Heart left ventricle (tissue), 13 donors: ENCODE results near the gene WDR76.

ENCODE experiments used
- POLR2A ChIP-seq, 2 donors: fragments of 450-650 bp; IDR thresholded peaks; one replicate each; pipeline ENCODE4 v1.6.1; 2017; ENCODE audit warnings: antibody characterized with exemption in 2 of 2, mild to moderate bottlenecking in 2 of 2, moderate library complexity in 2 of 2
- TF ChIP-seq, protein P1 (sequence below), 12 donors: fragments of 200-600 bp; sonication (generic) in 4 of 12; IDR thresholded peaks; one replicate each; pipeline versions ENCODE4 v1.5.0 to v1.8.0; 2018 to 2022; ENCODE audit warnings: antibody characterized with exemption in 12 of 12, mild to moderate bottlenecking in 5 of 12
- donor health status: ischemic (EF 13 %, LVEDD 7.1; RV severe dilation, severe dysfunction).
- donor health status: DM: no; HTN: yes; CAD: no.
- donor health status: DM: no; HTN: no; CAD: no.
- donor health status: ischemic (EF 25% LVEDD 6.9; RV normal size, moderate dysfunction).
- donor health status: ischemic (EF 25% LVEDD 5.7; RV mildly dilated, moderate dysfunction).
- donor health status: ischemic (EF 35%, LVEDD 5.7; RV mildly dilated, moderate dysfunction).
- donor health status: nonischemic (EF 11% LVEDD 7.7; RV severe dilation, severe dysfunction).
- donor health status: DM: yes; HTN: yes; CAD: no.
- donor health status: PGD.
- donor health status: ischemic (EF 29% LVEDD 5.4; RV normal size, mild dysfunction).
- donor health status: nonischemic (EF 23%, LVEDD 6.1; RV moderate dilation, normal function).

DNA sequence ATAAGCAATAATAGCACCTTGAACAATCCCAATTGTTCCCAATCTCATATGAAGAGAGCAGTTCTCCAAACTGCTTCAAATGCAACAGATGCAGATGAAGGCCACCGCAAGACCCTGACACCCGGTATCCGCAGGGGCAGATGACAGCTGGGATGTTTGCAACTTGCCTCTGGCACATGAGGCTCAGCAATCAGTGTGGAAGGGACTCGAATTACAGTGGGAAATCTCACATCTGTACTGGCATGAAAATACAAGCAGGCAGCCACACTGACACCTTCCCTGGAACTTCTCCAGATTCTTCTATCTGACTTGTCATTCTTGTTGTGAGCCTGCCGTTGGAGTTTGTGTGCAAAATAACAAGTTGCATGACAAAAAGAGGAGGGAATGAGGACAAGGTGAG is 68.8 kb downstream of the WDR76 start:
- TF ChIP-seq POLR2A (IDR thresholded peaks at IDR 0.05), result no peak
- TF ChIP-seq, protein P1, sequence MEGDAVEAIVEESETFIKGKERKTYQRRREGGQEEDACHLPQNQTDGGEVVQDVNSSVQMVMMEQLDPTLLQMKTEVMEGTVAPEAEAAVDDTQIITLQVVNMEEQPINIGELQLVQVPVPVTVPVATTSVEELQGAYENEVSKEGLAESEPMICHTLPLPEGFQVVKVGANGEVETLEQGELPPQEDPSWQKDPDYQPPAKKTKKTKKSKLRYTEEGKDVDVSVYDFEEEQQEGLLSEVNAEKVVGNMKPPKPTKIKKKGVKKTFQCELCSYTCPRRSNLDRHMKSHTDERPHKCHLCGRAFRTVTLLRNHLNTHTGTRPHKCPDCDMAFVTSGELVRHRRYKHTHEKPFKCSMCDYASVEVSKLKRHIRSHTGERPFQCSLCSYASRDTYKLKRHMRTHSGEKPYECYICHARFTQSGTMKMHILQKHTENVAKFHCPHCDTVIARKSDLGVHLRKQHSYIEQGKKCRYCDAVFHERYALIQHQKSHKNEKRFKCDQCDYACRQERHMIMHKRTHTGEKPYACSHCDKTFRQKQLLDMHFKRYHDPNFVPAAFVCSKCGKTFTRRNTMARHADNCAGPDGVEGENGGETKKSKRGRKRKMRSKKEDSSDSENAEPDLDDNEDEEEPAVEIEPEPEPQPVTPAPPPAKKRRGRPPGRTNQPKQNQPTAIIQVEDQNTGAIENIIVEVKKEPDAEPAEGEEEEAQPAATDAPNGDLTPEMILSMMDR (IDR thresholded peaks at IDR 0.05), result no peak
